Sigmoid colon (tissue), 4 donors: ENCODE measurements around the gene CALY.

Source experiments
- POLR2A ChIP-seq, 2 donors: fragments of 450-650 bp; IDR thresholded peaks; one replicate each; pipeline ENCODE4 v1.6.1; 2016; ENCODE audit warnings: antibody characterized with exemption in 2 of 2, mild to moderate bottlenecking in 2 of 2, moderate library complexity in 2 of 2
- POLR2AphosphoS5 ChIP-seq, 4 donors: sonication (generic); formaldehyde crosslinking; IDR thresholded peaks; one replicate each; pipeline ENCODE4 v1.6.1; 2017; ENCODE audit warnings: antibody characterized with exemption in 4 of 4
- TF ChIP-seq, protein P1 (sequence below), 4 experiments: fragments of 450-650 bp in 3 of 4; fragments of 200-600 bp in 1 of 4; IDR thresholded peaks; one replicate each; pipeline ENCODE4 v1.5.1; 2016 to 2019; ENCODE audit warnings: antibody characterized with exemption in 4 of 4, mild to moderate bottlenecking in 3 of 4, moderate library complexity in 2 of 4

DNA sequence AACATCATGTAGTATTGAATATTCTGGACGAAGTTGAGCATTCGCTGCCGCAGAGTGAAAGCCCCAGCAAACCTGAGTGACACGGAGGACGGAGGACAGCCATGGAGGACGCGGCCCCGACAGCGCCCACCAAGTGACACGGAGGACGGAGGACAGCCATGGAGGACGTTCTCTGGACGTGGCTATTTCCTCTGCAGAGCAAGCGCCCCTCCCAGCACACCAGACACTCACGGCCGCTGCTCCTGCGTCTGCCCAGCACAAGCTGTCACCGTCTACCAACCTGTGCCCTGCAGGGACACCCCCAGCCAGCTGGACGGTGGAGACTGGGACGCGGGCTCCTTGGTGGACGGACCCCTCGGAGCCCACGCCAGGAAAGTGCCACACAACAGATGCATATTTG lies 52.8 kb downstream of the CALY start:
- TF ChIP-seq POLR2A (IDR thresholded peaks at IDR 0.05) (no peak), POLR2AphosphoS5 (IDR thresholded peaks at IDR 0.05) (no peak)
- TF ChIP-seq, protein P1, sequence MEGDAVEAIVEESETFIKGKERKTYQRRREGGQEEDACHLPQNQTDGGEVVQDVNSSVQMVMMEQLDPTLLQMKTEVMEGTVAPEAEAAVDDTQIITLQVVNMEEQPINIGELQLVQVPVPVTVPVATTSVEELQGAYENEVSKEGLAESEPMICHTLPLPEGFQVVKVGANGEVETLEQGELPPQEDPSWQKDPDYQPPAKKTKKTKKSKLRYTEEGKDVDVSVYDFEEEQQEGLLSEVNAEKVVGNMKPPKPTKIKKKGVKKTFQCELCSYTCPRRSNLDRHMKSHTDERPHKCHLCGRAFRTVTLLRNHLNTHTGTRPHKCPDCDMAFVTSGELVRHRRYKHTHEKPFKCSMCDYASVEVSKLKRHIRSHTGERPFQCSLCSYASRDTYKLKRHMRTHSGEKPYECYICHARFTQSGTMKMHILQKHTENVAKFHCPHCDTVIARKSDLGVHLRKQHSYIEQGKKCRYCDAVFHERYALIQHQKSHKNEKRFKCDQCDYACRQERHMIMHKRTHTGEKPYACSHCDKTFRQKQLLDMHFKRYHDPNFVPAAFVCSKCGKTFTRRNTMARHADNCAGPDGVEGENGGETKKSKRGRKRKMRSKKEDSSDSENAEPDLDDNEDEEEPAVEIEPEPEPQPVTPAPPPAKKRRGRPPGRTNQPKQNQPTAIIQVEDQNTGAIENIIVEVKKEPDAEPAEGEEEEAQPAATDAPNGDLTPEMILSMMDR (IDR thresholded peaks at IDR 0.05): no peak
